Sigmoid colon (tissue), 4 donors: ENCODE data around the gene SHLD2.
"Not testable (repeated sequence)": the region's sequence is repeated elsewhere in the genome, so short reads cannot be mapped to it uniquely, and the experiment has no call there.

ENCODE experiments used
- CTCF ChIP-seq, 4 experiments: fragments of 450-650 bp in 3 of 4; fragments of 200-600 bp in 1 of 4; IDR thresholded peaks; one replicate each; pipeline ENCODE4 v1.5.1; 2016 to 2019; ENCODE audit warnings: antibody characterized with exemption in 4 of 4, mild to moderate bottlenecking in 3 of 4, moderate library complexity in 2 of 4
- EP300 ChIP-seq, 4 donors: sonication (generic); formaldehyde crosslinking; IDR thresholded peaks; one replicate each; pipeline ENCODE4 v1.6.1; 2017; ENCODE audit warnings: antibody characterized with exemption in 4 of 4

GRCh38 chr10:87191841-87192240 is 96.8 kb downstream of the SHLD2 start:
- TF ChIP-seq CTCF, EP300 (IDR thresholded peaks at IDR 0.05): not testable (repeated sequence)
